Nephron (organoid): ENCODE results near the gene MPP3.

ENCODE experiments used
- H3K27ac Mint-ChIP-seq, 3 experiments: 2 replicates each; pipeline ENCODE4 v1.8.0; 2020; ENCODE audit warnings: mixed read lengths in 3 of 3, mild to moderate bottlenecking in 2 of 3, moderate library complexity in 1 of 3
- H3K27me3 Mint-ChIP-seq: 2 replicates; pipeline ENCODE4 v1.8.0; 2021; ENCODE audit warnings: low read depth, mild to moderate bottlenecking, moderate library complexity, mixed read lengths
- H3K36me3 Mint-ChIP-seq: 2 replicates; pipeline ENCODE4 v1.8.0; 2020; ENCODE audit warnings: low read depth, mixed read lengths
- H3K4me1 Mint-ChIP-seq: 2 replicates; pipeline ENCODE4 v1.8.0; 2020; ENCODE audit warnings: mixed read lengths
- H3K4me3 Mint-ChIP-seq, 3 experiments: 2 replicates each; pipeline ENCODE4 v1.8.0; 2020; ENCODE audit warnings: mild to moderate bottlenecking in 3 of 3, mixed read lengths in 3 of 3, moderate library complexity in 2 of 3
- H3K9me3 Mint-ChIP-seq: 2 replicates; pipeline ENCODE4 v1.8.0; 2020; ENCODE audit warnings: mixed read lengths
- TF ChIP-seq, protein P1 (sequence below), 3 experiments: fragments of 200-600 bp; sonication (generic); IDR thresholded peaks; one replicate each; pipeline ENCODE4 v1.5.0; 2021; ENCODE audit warnings: antibody characterized with exemption in 3 of 3; ENCODE audit not compliant: unreplicated experiment in 3 of 3

The MPP3 gene

GRCh38 chr17:43789482-43789881 is 43.5 kb downstream of the MPP3 start:
- Mint-ChIP-seq H3K27me3 (peaks cover 5% of the 10 kb centered on the region), H3K4me1 (peaks cover 5% of the 10 kb centered on the region), H3K27ac (no peak overlapping the region), H3K9me3 (peaks cover 15% of the 10 kb centered on the region), H3K36me3 (no peaks in the 10 kb centered on the region), H3K4me3 (no peak overlapping the region)
- TF ChIP-seq, protein P1, sequence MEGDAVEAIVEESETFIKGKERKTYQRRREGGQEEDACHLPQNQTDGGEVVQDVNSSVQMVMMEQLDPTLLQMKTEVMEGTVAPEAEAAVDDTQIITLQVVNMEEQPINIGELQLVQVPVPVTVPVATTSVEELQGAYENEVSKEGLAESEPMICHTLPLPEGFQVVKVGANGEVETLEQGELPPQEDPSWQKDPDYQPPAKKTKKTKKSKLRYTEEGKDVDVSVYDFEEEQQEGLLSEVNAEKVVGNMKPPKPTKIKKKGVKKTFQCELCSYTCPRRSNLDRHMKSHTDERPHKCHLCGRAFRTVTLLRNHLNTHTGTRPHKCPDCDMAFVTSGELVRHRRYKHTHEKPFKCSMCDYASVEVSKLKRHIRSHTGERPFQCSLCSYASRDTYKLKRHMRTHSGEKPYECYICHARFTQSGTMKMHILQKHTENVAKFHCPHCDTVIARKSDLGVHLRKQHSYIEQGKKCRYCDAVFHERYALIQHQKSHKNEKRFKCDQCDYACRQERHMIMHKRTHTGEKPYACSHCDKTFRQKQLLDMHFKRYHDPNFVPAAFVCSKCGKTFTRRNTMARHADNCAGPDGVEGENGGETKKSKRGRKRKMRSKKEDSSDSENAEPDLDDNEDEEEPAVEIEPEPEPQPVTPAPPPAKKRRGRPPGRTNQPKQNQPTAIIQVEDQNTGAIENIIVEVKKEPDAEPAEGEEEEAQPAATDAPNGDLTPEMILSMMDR (IDR thresholded peaks at IDR 0.05; ENCODE audit: unreplicated experiment in 3 of 3): no peak

DNA sequence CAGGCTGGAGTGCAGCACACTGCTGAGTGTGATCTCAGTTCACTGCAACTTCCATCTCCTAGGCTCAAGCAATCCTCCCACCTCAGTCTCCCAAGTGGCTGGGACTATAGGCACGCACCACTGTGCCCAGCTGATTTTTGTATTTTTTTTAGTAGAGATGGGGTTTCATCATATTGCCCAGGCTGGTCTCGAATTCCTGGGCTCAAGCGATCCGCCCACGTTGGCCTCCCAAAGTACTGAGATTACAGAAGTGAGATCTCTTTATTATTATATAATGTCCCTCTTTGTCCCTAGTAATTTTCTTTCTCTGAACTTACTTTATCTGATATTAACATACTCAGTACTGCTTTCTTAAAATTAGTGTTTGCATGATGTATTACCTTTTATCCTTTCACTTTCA is 44.4 kb downstream of the MPP3 start:
- no peak overlapping the region for H3K4me3 Mint-ChIP-seq
- peaks cover 6% of the 10 kb centered on the region for H3K27me3 Mint-ChIP-seq
- H3K27ac Mint-ChIP-seq: no peak overlapping the region
- TF ChIP-seq, protein P1 (IDR thresholded peaks at IDR 0.05; ENCODE audit: unreplicated experiment in 3 of 3): no peak
- no peaks in the 10 kb centered on the region for H3K36me3 Mint-ChIP-seq
- peaks cover 7% of the 10 kb centered on the region for H3K4me1 Mint-ChIP-seq
- peaks cover 11% of the 10 kb centered on the region for H3K9me3 Mint-ChIP-seq

GRCh38 chr17:43787728-43788127 is 45.2 kb downstream of the MPP3 start:
- Mint-ChIP-seq H3K36me3 (no peaks in the 10 kb centered on the region), H3K4me3 (no peak overlapping the region), H3K27me3 (peaks cover 14% of the 10 kb centered on the region), H3K27ac (no peak overlapping the region), H3K4me1 (peaks cover 7% of the 10 kb centered on the region), H3K9me3 (peaks cover 7% of the 10 kb centered on the region)
- TF ChIP-seq, protein P1 (IDR thresholded peaks at IDR 0.05; ENCODE audit: unreplicated experiment in 3 of 3): no peak

- Mint-ChIP-seq H3K4me3 (no peak overlapping the region), H3K4me1 (peaks cover 7% of the 10 kb centered on the region), H3K27ac (no peak overlapping the region), H3K36me3 (no peaks in the 10 kb centered on the region), H3K27me3 (peaks cover 26% of the 10 kb centered on the region), H3K9me3 (no peaks in the 10 kb centered on the region)
- TF ChIP-seq, protein P1 (IDR thresholded peaks at IDR 0.05; ENCODE audit: unreplicated experiment in 3 of 3): no peak
Measured at GRCh38 chr17:43784628-43785101, 48.3 kb downstream of the MPP3 start.

DNA sequence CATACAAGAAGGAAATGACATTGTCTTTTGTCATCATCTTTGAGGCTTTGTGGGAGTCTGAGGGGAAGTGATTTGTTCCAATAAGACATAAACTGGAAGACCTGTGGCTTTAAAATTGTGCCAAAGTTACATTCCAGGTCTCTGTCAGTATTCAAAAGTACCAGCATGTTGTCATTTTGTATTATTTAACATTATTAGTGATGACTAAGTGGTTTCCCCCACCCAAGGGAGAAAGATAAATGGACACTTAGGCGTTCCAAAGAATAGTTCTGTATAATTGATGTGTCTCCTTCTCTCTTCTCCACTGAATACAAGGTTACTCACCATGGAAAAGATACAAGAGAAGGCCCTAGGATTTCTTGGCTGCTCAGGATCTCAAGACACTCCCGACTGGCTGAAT is 48.9 kb downstream of the MPP3 start:
- Mint-ChIP-seq H3K27ac (no peak overlapping the region), H3K27me3 (peaks cover 29% of the 10 kb centered on the region), H3K9me3 (no peaks in the 10 kb centered on the region), H3K4me1 (peaks cover 7% of the 10 kb centered on the region), H3K36me3 (no peaks in the 10 kb centered on the region), H3K4me3 (no peak overlapping the region)
- TF ChIP-seq, protein P1 (IDR thresholded peaks at IDR 0.05; ENCODE audit: unreplicated experiment in 3 of 3): no peak

DNA sequence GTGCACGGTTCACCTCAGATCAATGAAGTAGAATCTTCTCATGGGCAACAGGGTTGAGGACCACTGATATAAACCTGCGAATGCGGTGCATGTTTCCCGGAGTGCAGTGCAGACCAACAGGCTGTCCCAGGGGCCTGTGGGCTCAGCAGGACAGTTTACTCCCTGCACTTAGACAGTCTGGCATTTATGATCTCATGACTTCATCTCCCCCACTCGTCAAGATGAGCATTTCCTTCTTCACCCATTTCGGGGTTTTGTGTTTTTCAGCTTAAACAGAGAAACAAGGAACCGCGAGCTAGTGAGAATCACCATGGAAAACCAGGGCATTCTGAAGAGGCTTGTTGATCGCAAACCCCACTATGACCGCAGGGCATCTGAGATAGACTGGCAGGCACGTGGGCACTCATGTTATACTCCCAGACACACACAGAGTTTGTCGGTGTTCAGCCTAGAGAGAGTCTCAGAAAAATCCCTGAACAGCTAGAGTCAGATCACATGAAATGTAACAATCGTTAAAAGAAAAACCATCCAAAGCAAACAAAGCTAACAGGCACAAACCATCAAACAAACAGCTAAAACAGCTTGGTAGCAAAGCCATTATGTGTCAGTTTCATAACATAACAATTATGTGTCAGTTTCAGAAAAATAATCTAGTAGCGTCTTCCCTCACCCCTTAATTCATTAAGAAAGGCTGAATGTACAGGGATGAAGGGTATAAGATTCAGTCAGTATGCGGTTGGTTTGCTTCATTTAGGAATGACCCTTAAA is 49.8 kb downstream of the MPP3 start:
- Mint-ChIP-seq H3K4me1 (peaks cover 7% of the 10 kb centered on the region), H3K27ac (no peak overlapping the region), H3K4me3 (no peak overlapping the region), H3K9me3 (no peaks in the 10 kb centered on the region), H3K27me3 (peaks cover 29% of the 10 kb centered on the region), H3K36me3 (no peaks in the 10 kb centered on the region)
- TF ChIP-seq, protein P1 (IDR thresholded peaks at IDR 0.05; ENCODE audit: unreplicated experiment in 3 of 3): no peak
